Left renal pelvis (tissue), 4 donors: Measurements from ENCODE around the gene POGK. TPM values are rescaled to one million over a fixed set of nuclear protein-coding genes. Genes with fewer than 3 reads are reported as not detected.

Experiments used
- DNase-seq, 4 donors: peaks; one replicate each; pipeline ENCODE4 v3.0.0-alpha.2; 2013; ENCODE audit warnings: low read depth in 4 of 4, low spot score in 3 of 4
- polyA plus RNA-seq, 4 donors: library from polyadenylated mRNA; unstranded; fragments of 120-200 nt; gene quantifications; one replicate each; pipeline ENCODE4 v1.2.1, GENCODE V29; 2013; ENCODE audit not compliant: insufficient read length in 4 of 4

The POGK gene
- polyA plus RNA-seq, 4 donors, result 27.3 to 45.2 (median 43.1) TPM

DNA sequence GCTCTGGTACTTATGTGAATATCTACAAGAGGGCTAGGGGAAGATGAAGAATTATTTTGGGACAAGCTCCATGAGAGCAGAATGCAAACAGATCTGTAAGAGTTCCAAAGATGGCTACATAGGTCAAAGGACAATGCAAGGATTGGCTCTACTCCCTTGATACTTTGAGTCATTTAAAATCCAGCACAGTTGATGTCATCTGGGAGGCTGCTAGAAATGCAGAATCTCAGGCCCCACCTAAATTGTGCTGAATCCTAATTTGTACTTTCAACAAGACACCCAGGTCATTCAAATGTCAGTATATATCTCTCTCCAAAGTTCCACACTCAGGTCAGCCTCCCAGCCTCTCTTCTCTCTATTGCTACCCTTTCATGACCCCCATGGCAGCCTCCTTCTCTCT is 60.5 kb downstream of the POGK start:
- DNase-seq, result no peak

DNA sequence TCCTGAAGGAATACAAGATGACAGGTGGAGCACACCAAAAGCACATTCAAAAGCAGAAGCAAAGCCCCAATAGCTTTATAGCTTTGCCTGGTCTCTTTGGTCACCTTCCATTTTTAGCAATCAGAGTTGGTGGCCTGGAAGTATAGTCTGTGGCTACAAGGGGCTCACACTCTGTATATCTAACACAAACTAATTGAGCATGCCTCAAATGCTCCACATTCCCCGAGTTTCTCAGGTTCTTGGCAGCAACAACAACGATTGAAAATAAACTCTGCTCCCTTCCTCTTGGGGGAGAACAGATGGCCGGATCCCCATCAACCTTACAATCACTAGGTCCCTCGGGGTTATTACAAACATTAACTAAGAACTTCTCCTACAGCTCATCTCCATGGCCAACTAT is 61.7 kb downstream of the POGK start:
- no peak for DNase-seq

GRCh38 chr1:166902279-166902678 is 63.0 kb downstream of the POGK start:
- no peak for DNase-seq

DNA sequence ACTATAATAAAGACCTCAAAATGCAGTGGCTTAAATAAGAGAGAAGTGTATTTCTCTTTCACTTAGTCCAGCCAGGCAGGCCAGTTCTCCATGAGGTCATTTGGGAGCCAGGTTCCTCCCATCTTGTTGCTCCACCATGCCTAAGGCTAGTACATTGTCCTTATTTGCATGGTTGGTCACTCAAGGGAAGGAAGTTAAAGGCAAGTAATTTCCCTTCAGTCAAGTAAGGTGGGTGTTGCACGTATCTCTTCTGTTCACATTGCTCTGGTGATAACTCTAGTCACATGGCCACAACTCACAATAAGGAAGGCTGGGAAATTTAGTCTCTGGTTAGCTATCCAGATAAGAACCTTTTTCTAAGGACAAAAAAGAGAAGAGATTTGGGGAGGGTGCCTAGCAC is 64.0 kb downstream of the POGK start:
- no peak for DNase-seq

- DNase-seq, result no peak
These were observed 65.9 kb downstream of the POGK start for GRCh38 chr1:166905136-166905535.

GRCh38 chr1:166905900-166906299 is 66.6 kb downstream of the POGK start:
- DNase-seq, result no peak

Other genes with a start within 250 kb of the POGK start
- 10 to 100 TPM; 20.0 to 29.2 (median 26.4) TPM for gene TADA1, start 36.8 kb downstream of the POGK start, polyA plus RNA-seq
- 10 to 100 TPM in 3 of 4 donors, 1 to 10 TPM in 1; 3.0 to 15.6 (median 15.1) TPM for gene ILDR2, start 136.1 kb downstream of the POGK start, polyA plus RNA-seq
- gene MAEL, start 149.8 kb downstream of the POGK start, polyA plus RNA-seq, result 1 to 10 TPM; 1.4 to 3.2 (median 2.4) TPM